ENCODE results near the gene PCDHAC2.

Gene PCDHAC2

GRCh38 chr5:140982083-140982716 is 15.9 kb downstream of the PCDHAC2 start:
- no peak for DNase-seq (ENCODE audit: low read depth, low spot score)

DNA sequence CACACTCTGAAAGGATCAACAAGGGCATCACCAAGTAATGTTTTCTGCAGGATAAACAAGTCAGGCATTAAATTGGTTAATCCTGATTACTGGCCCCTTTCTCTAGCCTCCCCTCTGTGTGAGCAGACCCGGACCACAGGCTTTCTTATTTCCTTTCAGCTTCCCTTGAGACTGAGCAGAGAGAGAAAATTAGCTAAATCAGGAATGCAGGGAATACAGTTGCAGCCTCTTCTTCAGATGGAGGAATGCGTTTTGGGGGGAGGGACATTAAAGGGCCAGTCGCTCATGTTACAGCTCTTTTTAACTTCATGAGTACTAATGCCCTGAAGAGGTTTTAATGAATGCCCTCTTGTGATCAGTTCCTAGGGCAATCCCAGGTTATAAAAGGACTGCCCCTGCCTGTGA is 19.8 kb downstream of the PCDHAC2 start:
- DNase-seq (ENCODE audit: low read depth, low spot score), result no peak

DNA sequence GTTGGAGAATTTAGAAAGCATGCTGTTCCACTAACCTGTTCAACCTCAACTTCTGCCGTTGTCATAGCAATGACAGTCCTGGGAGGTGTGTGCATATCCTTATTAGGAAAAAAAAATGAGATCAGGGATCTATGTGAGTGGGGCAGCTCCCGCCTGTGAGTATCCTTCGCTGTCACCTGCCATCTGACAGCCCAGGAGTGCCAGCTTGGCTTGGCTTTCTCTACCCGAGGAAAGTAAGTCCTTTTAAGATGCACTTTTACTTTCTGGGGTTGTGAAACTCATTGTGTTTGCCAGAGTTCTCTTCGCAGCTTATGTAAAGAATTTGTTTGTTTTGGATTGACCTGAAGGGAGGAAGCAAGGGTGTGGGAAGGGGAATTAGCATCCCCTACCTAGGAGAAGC is 21.8 kb downstream of the PCDHAC2 start:
- DNase-seq (ENCODE audit: low read depth, low spot score), result no peak

- no peak for DNase-seq (ENCODE audit: low read depth, low spot score)
Observed at GRCh38 chr5:140988608-140989007, 22.3 kb downstream of the PCDHAC2 start.

DNA sequence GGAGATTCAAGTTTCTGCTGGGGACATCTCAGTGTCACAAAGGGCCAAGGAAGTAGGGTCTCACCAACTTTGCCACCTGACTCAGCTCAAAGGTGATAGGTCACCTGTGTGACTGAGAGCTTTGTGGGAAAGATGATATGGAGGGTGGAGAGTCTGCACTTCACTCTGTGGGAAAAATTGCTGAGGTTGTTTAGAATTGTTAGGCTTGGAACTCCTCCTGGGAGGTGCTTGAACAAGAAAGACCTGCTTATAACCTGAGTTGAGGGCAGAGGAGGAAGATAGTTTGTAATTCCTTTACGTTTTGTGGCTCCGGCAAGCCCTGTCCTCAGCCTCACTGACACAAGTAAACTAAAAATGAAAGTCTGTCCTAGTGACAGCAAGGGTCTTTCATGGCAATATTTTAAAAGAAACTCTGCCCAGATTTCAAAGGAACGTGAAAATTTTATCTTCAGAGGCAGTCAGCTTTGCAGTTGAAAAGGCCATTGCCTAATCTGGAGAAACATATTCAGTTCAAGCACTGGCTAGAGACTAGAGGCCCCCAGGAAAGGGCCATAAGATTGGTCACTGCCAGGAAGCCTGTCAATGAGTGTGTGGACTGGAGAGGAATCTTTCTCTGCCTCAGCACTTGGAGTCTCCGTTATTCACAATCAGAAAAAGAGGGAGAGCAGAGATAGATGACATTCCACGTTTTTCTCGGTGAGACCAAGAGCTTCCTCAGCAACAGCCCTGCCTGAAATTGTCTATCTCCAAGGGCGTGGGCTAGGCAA is 23.2 kb downstream of the PCDHAC2 start:
- no peak for DNase-seq (ENCODE audit: low read depth, low spot score)

GRCh38 chr5:140992828-140993227 is 26.6 kb downstream of the PCDHAC2 start:
- no peak for DNase-seq (ENCODE audit: low read depth, low spot score)

GRCh38 chr5:140996060-140996459 is 29.8 kb downstream of the PCDHAC2 start:
- no peak for DNase-seq (ENCODE audit: low read depth, low spot score)

DNA sequence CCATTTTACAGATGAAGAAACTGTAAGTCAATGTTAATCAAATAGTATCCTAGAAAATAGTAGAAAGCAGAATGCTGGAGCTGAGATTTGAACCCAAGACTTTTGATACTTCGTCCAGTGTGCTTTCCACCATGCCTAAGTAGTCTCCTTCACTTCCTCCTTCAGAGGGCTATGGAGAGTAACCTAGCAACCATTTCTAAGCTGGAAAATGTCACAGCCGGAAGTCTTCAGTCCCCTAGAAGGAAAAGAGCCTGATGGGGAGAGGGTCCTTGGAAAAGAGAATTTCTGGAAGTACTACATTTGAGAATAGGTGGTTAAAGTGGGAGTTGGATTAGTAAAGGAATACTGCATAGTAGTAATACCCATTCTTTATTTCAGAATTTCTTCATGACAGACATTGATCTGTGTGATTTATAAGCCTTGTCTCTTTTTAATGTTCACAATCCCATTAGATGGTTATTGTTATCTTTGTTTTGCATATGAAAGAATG is 32.7 kb downstream of the PCDHAC2 start:
- no peak for DNase-seq (ENCODE audit: low read depth, low spot score)

- DNase-seq (ENCODE audit: low read depth, low spot score), result no peak
Observed at GRCh38 chr5:141001446-141001843, 35.2 kb downstream of the PCDHAC2 start.

DNA sequence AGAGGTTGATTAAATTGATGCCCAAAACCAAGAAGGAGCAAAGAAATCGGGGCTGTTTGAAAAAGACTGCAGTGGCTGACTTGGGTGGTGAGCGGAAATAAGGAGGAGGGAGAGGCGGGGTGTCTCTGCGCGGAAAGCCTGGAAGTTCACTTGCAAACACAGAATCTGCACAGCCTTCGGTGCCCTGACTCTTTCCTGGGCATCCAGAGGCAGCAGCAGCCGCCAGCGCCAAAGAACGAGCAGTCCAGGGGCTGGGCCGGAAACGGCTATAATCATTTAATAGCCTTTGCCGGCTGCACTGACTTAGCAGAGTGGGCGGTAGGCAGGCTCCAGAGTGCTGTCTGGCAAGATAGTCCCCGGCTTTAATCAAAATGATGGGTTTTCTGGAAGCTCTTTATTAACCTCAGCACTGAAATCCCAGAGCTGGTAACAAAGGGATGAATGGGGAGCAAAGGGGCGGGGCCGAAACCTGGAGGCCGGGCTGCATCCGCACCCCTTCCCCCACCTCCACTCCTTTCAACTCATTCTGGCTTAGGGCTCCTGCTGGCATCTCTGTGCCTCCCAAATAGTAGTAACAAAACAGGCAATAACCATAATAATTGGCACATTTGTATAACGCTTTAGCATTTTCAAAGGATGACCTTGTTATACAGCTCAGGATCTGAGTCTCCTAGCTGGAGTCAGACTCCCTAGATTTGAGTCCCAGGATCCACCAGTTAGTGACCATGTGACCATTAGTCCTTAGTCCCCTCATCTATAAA is 35.7 kb downstream of the PCDHAC2 start:
- no peak for DNase-seq (ENCODE audit: low read depth, low spot score)

GRCh38 chr5:141002605-141002965 is 36.3 kb downstream of the PCDHAC2 start:
- DNase-seq (ENCODE audit: low read depth, low spot score), result no peak

GRCh38 chr5:141003031-141003430 is 36.8 kb downstream of the PCDHAC2 start:
- no peak for DNase-seq (ENCODE audit: low read depth, low spot score)

GRCh38 chr5:141003791-141004611 is 37.7 kb downstream of the PCDHAC2 start:
- no peak for DNase-seq (ENCODE audit: low read depth, low spot score)

- DNase-seq (ENCODE audit: low read depth, low spot score), result no peak
Observed at GRCh38 chr5:141007791-141008190, 41.5 kb downstream of the PCDHAC2 start.

DNA sequence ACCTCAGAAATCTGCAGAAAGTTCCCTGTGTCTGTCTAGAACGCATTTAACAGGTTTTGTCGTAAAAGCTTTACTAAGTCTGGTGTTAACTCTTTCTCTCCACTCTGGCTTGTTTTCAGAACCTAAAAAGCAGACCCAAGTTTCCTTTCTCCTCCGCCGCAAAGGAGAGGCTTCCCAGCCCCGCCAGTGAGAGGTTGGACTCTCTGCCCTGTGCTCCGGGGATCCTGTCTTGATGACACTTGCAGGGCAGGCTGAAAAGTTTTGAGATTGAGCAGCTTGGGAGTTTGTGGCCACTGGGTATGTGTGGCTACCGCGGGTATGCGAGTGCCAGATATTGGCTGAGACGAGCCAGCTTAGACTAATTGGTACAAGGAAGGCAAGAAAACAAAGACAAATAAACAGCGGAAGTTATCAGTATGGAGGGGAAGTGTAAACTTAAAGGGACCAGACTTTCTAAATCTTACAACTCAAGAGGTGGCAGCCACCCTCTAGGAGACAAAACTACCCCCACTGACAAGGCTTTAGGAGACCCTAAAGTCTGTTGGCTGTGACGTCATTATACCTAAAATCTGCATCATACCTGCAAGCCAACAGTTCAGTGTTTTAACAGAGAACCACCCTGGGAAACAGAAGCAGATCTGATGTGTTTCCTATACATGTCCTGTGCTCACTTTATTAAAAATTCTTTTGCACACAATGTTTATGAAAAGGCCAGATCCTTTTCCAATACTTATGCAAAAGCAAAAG is 43.9 kb downstream of the PCDHAC2 start:
- DNase-seq (ENCODE audit: low read depth, low spot score), result no peak

GRCh38 chr5:141017943-141018342 is 51.7 kb downstream of the PCDHAC2 start:
- no peak for DNase-seq (ENCODE audit: low read depth, low spot score)
